CD4-positive, alpha-beta T cell treated with Interleukin-4 for 4 hours (primary cell): ENCODE results near the gene OTOGL.
"Not testable (repeated sequence)": the region's sequence is repeated elsewhere in the genome, so short reads cannot be mapped to it uniquely, and the experiment has no call there.

Experiments
- DNase-seq: peaks from one replicate; pipeline ENCODE4 v3.0.0-alpha.2; 2020

Gene OTOGL

DNA sequence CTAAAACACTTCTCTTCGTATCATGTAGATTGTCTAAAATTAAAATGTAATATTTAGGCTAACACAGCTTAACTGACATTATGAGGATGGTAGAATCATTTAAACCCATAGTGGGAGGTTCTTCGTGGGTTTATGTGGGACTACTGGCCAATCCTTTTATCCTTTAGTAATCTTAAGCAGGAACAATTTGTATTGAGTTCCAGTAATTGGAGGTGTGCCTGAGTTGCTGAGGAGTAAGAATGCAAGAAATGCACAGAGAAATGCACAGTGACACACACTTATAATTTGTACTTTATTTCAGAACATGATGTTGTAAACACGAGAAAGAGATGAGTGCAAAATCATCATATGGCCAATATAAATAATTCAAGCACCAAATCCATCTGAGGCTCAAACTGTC, 22.3 kb downstream of the OTOGL start:
- DNase-seq, result no peak

DNA sequence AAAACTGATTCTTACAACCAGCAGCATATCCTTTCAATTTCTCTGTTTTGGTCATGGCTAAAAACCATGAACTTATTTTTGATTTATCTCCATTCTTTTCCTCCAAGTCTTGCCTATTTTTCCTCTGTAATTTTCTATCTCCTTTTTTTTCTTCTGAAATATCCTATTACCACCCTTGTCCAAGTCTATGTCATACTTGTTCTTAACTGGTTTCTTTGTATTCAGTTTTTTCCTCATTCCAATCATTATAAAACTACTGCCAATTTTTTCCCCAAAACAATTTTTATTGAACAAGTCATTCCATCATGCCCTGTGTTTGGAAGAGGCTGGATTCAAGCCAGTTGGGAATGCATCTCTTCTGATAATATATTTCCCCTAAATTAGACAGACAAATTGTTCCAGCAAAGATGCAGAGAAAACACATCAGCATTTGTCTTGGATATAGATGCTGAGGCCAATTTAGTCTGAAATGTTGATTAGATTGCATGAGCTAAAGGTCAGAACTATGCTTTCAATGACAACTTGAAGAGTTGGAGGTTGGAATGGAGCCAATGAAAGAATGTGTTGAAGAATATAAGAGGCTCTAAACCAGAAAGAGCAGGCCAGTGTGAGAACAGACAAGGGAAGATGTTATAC, 30.7 kb downstream of the OTOGL start:
- no peak for DNase-seq

DNA sequence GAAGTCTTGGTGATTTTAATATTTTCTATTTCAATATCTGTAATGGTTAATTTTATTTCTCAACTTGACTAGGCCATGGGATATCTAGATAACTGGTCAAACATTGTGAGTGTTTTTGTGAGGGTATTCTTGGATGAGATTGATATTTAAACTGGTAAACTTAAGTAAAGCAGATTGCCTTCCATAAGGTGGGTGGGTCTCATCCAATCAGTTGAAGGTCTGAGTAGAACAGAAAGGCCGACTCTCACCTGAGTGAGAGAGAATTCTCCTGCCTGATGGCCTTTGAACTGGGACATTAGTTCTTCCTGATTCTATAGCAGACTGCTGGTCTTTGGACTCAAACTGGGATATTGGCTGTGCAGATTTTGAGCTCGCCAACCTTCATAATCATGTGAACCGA, 36.3 kb downstream of the OTOGL start:
- no peak for DNase-seq

DNA sequence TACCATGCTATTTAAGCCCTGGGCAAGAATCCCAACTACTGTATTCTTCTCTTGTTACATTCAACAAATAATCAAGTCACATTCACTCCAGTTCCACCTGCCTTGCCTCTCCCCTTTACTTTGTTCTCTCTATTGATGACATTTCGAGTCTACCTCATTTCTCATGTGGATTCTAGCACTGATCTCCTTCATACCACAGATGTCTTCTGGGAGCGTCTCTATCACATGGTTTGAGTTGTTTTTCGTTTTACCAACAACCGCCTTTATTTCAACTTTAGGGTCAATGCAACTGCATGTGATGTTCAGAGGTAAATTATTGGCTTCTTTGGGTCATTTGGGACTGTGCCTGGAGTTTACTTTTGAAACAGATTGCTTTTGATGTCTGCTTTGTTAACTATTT, 40.7 kb downstream of the OTOGL start:
- DNase-seq, result no peak

DNA sequence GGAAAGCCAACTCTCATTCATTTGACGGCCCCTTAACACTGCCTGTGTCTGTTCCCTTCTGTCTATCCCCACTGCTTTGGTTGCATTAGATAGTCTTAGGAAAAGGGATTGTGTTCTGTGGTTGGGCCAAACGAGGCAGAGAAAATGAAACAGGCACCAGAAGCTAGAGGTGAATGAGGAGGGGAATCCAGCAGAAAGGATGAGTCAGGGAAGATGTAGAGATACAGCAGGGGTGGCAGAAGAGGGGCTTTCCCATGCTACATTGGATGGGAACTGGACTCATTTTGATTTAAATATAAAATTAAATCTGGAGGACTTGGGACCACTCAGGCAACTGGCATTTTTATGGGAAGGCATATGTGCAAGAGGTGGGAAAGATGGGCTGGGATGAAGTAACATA, 43.3 kb downstream of the OTOGL start:
- DNase-seq, result no peak

DNA sequence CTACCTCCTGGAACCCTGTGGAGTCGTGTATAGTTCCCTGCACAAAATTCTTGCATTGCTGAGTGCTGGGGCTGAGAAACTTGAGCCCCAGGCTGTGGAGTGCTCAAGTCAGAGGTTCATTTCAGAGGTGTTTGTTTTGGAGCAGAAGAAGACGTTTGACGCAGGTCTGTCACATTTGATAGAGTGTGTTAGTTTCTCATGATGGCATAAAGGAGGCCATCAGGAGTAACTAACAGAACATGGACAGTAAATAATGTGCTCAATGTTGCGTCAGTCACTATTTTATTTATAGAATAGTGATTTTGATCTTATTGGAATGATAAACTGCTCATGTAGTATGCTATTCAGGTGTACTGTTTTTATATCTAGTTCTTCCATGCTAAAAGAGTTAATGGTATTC, 44.2 kb downstream of the OTOGL start:
- no peak for DNase-seq

DNA sequence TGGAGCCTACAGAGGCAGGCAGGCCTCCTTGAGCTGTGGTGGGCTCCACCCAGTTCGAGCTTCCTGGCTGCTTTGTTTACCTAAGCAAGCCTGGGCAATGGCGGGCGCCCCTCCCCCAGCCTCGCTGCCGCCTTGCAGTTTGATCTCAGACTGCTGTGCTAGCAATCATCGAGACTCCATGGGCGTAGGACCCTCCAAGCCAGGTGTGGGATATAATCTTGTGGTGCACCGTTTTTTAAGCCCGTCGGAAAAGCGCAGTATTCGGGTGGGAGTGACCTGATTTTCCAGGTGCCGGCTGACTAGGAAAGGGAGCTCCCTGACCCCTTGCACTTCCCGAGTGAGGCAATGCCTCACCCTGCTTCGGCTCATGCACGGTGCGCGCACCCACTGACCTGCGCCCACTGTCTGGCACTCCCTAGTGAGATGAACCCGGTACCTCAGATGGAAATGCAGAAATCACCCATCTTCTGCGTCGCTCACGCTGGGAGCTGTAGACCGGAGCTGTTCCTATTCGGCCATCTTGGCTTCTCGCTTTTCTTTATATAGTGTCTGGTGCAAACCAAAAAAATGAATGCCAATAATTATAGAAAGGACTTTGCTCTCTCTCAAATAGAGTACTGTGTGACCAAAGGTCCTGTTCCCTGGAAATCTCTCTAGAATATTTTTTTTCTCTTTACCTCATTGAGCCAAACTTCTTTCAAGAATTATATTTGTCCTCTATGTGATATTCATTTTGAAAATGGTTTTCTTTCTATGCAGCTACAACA, 50.4 kb downstream of the OTOGL start:
- not testable (repeated sequence) for DNase-seq

DNA sequence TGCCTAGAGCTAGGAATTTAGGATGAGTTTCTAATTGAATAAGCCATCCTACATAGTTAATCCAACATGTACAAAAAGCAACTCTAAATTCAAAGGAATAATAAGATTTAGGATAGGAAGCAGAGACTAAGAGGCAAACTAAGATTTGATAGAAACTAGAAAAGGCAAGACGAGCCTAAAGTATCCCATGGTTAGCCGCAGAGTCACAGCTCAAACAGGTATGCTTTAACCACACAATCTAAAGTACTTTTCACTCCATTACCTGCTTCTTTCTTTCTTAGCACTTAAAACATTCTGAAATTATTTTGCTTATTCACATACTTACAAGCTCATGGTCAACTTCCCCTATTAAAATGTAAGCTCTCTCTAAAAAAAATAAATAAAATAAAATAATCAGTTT, 51.8 kb downstream of the OTOGL start:
- no peak for DNase-seq

DNA sequence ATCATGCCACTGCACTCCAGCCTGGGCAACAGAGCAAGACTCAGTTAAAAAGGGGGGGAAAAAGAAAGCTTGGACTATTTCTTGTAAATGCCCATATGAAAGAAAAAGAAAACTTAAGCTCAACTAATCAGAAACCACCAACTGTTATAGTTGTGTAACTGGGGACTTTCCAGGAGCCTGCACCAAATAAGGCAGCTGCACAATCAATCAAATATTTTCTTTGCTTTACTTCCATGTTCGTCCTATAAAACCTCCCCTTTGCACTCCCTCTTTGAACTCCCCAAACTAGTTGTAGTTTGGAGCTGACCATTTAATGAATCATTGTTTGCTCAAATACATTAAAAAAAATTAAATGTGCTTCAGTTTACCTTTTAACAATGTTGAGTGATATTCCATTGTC, 54.9 kb downstream of the OTOGL start:
- DNase-seq, result no peak

DNA sequence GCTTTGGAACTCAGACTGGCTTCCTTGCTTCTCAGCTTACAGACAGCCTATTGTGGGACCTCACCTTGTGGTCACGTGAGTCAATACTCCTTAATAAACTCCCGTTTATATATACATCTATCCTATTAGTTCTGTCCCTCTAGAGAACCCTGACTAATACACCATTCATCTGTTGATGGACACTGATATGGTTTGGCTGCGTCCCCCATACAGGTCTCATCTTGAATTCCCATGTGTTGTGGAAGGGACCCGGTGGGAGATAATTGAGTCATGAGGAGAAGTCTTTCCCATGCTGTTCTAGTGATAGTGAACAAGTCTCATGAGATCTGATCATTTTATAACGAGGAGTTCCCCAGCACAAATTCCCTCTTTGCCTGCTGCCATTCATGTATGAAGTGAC, 57.0 kb downstream of the OTOGL start:
- DNase-seq, result no peak

DNA sequence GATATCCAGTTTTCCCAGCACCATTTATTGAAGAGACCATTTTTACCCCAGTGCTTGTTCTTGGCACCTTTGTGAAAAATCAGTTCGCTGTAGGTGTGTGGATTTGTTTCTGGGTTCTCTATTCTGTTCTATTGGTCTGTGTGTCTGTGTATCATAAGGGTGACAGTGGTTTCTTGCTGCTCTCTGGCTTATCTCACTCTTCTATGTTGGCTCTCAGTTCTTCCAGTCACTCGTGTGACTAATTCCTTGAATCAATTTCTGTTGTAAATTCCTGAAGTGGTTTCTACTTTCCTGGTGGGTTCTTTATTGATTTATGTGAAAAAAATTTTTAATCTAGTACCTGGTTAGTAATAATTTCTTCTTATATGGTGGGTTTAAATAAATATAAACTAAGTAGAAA, 58.3 kb downstream of the OTOGL start:
- no peak for DNase-seq

DNA sequence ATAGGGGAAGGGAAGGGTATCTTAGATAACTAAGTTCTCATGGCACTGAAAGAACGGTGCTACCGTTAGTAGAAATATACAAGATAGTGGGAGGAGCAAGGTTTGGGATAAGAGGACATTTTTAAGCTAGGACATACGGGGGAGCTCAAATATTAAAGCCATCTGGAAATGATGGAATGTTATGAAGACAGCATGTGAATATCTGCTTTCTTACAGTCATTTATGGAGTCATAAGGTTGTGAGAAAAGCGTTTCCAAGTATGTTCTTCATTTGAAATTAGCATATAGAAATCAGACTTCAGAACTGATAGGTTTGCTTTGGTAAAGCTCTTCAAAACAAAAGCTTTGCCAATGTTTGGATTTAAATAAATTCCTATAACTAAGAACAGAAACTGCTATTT, 62.3 kb downstream of the OTOGL start:
- DNase-seq, result no peak

DNA sequence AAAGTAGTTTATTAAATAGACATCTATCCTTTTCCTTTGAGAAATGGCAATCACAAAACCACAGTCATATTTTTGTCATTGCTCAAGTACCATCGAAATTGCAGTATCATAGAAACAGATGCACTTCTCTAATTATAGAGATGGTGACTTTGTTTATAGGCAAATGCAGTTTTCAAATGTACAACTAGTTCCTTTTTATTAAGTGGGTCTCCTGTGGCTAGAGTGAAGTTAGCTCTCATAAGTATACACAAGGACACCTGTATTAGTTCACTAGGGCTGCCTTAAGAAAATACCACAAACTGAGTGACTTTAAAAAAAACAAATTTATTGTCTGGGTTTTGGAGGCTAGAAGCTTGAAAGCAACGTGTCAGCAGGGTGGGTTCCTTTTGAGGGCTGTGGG, 62.8 kb downstream of the OTOGL start:
- no peak for DNase-seq

DNA sequence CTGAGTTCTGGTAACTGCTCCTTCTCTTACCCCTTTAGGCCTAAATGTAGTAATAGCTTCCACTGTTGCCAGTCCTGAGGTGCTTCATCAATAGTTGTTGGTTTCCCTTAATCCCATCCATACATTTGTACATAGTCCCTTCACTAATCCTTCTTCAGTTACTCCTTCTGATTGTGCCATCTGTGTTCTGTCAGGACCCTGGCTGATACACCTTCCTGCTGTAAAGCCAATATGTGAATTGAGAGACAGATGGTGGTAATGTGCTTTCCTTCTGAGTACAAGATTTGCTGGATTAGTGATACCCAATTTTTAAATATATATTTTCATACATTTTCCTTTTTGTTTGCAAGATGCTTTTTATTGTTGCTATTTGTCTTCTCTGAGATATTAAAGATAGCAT, 66.4 kb downstream of the OTOGL start:
- DNase-seq, result no peak

DNA sequence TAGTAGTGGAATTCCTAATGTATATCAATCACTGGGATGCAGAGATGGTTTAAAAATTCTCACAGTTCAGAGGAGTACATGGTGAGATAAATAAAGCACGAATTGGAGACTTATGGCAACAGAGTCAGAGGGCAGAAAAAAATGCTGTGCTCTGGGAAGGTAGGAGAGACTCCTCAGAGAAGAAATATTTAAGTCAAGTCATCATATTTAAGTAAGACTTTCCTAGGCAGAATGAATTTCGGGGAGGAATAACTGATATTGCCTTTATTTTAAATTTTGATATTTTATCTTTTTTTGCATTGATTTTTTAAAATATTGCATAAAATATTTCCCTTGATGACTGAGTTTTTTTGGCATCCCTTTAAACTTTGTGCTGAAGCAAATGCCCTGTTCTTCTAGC, 67.4 kb downstream of the OTOGL start:
- no peak for DNase-seq

DNA sequence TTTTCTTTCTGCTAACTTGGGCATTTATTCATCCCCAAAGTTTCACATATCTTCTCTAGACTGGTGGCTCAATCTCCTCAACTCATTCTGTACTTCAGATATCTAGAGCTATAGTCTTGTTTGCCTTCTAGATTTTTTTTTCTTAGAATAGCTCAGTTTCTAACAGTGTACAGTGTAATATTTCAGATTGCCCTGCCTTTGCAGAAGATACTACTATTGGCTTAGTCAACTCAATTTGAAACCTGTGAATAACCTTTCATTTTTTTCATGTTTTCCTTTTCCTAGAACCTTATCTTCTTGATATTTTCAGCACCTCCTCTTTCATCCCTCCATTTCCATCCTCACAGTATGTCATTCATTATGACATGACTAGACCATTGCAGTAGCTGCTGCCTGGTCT, 69.6 kb downstream of the OTOGL start:
- DNase-seq, result no peak

DNA sequence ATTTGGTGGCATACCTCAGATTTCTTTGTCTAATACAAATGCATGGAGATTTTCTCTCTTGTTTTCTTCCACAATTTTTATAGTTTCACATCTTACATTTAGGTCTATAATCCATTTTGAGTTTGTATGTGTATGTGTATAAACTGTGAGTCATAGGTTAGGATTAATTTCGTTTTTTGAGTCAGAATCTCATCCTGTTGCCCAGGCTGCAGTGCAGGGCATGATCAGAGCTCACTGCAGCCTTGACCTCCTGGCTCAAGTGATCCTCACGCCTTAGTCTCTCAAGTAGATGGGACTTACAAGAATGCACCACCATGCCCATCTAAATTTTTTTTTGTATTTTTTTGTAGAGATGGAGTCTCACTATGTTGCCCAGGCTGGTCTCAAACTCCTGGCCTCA, 71.6 kb downstream of the OTOGL start:
- no peak for DNase-seq

DNA sequence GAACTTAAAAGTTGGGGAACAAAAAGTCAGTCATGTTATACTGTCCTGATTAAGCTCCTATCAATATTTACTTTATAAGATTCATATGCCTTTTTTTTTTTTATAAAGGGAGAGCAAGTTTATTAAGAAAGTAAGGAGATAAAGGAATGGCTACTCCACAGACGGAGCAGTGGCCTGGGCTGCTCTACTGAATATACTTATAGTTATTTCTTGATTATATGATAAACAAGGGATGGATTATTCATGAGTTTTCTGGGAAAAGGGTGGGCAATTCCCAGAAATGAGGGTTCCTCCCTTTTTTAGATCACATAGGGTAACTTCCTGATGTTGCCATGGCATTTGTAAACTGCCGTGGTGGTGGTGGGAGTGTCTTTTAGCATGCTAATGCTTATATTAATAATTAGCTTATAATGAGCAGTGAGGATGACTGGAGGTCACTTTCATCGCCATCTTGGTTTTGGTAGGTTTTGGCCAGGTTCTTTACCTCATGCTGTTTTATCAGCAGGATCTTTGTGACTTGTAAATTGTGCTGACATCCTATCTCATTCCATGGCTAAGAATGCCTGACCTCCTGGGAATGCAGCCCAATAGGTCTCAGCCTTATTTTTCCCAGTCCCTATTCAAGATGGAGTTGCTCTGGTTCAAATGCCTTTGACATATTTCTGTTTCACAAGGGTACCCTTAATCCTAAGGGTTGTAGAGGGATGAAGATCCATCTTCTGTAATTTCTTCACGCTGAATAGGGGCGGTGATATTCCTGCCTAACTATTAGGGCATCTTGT, 73.9 kb downstream of the OTOGL start:
- no peak for DNase-seq

DNA sequence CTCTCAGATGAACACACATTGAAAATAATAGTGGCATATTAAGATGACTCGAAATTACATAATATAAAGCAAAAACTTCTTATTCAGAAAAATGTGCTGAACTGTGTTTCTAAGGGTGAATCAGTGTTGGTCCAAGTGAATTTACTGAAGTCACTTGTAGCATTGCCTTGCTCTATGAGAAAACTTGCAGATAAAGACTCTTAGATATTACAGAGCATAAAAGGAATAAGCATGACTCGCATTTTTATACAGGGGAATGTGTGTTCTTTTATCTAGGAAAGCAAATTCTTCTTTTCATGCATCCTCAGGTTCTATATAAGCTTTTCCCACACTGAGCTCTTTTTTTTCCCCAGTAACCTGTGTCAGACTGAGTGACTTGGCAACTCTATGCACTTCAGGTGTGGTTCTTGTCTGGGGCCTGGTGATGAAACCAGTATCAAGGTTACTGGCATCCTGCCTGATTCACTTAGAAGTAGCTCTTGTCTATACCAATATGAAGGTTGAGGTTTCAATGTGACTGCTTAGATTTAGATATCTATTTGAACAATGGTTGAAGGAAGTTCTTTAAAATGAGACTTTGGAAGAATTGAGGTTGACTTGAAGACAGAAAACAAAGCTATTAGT, 76.1 kb downstream of the OTOGL start:
- DNase-seq, result no peak

DNA sequence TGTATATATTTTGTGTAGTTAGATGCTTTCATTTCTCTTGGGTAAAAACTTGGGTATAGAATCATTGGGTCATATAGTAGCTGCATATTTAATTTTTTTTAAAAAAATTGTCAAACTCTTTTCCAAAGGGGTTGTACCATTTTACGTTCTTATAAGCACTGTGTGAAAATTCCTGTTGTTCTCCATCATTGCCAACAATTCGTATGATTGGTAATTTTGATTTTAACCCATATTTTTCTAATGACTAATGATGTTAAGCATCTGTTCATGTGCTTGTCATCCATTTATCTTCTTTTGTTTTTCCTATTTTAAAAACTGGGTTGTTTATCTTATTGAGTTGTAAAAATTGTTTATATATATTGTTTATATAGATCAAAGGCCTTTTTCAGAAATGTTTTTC, 77.4 kb downstream of the OTOGL start:
- no peak for DNase-seq

DNA sequence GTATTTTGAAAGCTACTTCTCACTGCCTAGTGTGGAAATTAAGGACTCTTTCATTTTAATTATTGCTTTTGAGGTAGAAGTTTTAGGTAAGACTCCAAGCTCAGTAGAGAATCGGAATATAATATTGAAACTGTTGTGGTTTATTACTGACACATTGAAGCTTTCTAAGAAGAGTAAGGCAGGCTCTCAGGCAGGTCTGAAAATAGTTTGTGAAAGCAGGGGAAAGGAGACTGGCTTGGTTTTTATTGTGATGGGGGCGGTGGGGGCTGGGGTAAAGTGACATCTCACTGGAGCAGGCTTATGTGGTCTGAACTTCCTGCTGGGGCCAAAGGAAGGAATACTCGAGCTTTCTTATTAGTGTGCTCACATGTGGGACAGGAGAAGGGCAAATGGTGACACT, 79.5 kb downstream of the OTOGL start:
- DNase-seq, result no peak

DNA sequence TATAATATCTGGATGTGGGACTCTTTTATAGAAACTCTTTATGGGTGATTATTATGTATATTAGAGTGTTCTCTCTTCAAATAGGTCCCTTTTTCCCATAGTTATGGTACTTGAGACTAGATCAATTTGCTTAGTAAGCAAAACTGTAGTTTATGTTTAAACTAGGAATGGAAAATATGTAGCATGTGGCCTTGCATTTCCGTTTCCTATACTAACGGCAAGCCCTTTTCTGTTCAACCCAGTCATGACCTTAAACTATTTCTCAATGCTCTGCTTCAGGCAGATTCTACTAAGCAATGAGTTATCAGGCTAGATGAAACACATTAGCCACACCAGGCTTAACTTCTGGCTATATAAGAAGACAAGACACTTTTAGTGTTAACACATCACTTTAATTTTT, 84.6 kb downstream of the OTOGL start:
- DNase-seq, result no peak

DNA sequence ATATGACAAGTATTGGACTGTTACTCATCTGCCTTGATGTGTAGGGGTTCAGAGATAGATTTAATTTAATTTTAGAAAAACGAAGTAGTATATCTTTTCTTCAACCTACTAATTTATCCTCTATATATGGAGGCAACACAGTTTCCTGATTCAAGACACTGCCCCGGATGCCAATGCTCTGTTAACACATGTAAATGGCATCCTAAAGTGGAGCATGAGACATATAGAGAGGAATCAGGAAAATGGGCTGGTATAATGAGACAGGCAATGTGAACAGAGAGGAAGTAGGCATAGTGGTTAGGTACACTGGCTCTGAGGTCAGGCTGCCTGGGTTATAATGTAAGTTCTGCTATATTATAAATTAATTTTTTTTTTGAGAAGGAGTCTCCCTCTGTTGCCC, 85.6 kb downstream of the OTOGL start:
- DNase-seq, result no peak

DNA sequence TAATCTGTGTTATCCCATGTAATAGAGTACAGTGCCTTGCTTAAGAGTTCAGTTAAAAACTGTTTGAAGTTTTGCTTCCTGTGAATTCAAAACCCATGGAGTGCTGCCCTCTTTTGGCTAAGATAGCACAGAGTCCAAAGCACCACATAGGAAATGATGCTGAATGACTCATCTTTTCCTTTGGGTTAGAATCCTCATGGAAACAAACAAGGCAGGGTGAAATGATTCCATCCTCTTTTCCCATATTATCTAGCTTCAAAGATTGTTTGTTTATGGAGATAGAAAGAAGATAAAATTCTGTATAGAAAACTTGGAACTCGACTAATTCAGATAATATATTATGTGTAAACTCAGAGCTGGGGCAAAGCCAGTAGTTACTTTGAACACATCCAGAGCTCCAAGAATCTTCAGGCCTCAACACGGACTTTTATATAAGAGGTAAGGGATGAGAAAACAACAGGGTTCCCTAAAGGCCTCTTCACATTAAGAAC, 87.4 kb downstream of the OTOGL start:
- peak; percentile 49 for DNase-seq
